Large intestine (tissue), 3 donors: ENCODE results near the gene CDHR3. TPM values are rescaled to one million over a fixed set of nuclear protein-coding genes. Genes with fewer than 3 reads are reported as not detected.

Experiments used
- DNase-seq, 2 donors: peaks; one replicate each; pipeline versions ENCODE4 v3.0.0 to v3.0.0-alpha.2; 2013
- H3K27ac ChIP-seq: one replicate; pipeline ENCODE4 v1.5.1; 2013; ENCODE audit warnings: low read length
- H3K27me3 ChIP-seq: 2 replicates; pipeline ENCODE4 v1.6.1; 2013; ENCODE audit warnings: low read length; ENCODE audit not compliant: control insufficient read depth, insufficient read depth
- H3K36me3 ChIP-seq: 2 replicates; pipeline ENCODE4 v1.6.1; 2013; ENCODE audit warnings: low read length; ENCODE audit not compliant: control insufficient read depth, insufficient read depth
- H3K4me1 ChIP-seq: one replicate; pipeline ENCODE4 v1.6.1; 2013; ENCODE audit warnings: low read length; ENCODE audit not compliant: control insufficient read depth, insufficient read depth
- H3K4me3 ChIP-seq: one replicate; pipeline ENCODE4 v1.5.1; 2013; ENCODE audit warnings: low read length
- H3K9me3 ChIP-seq: one replicate; pipeline ENCODE4 v1.6.1; 2013; ENCODE audit warnings: mild to moderate bottlenecking, low read depth, low read length, moderate library complexity; ENCODE audit not compliant: control insufficient read depth
- WGBS: methylation state at CpG from one replicate; pipeline ENCODE4 v1.1.5; 2013; ENCODE audit warnings: low lambda C conversion rate; ENCODE audit not compliant: insufficient coverage; 5-methylcytosine and 5-hydroxymethylcytosine counted together
- polyA plus RNA-seq: library from polyadenylated mRNA; unstranded; fragments of 120-200 nt; gene quantifications from one replicate; pipeline ENCODE4 v1.2.1, GENCODE V29; 2013

The CDHR3 gene
- polyA plus RNA-seq, 1 donor = 36.0 TPM

GRCh38 chr7:106010331-106010730 is 47.3 kb downstream of the CDHR3 start:
- Histone ChIP-seq H3K36me3 (no peaks in the 10 kb centered on the region), H3K27ac (peak overlapping the region; percentile 11), H3K4me3 (no peak overlapping the region), H3K4me1 (peaks cover 17% of the 10 kb centered on the region), H3K9me3 (peaks cover 6% of the 10 kb centered on the region), H3K27me3 (no peaks in the 10 kb centered on the region)
- WGBS = no CpG with 5 or more reads among the region's 3 CpGs
- DNase-seq = peak in 1 of 2 donors; percentile 29

- Histone ChIP-seq H3K36me3 (no peaks in the 10 kb centered on the region), H3K4me1 (peaks cover 17% of the 10 kb centered on the region), H3K9me3 (peaks cover 6% of the 10 kb centered on the region), H3K27ac (no peak overlapping the region), H3K4me3 (no peak overlapping the region), H3K27me3 (no peaks in the 10 kb centered on the region)
- 100% methylated on average over 1 of the region's 4 CpGs for WGBS
- DNase-seq = no peak
Measured at GRCh38 chr7:106010866-106011265, 47.8 kb downstream of the CDHR3 start.

GRCh38 chr7:106012184-106012583 is 49.1 kb downstream of the CDHR3 start:
- 43% methylated on average over 1 of the region's 5 CpGs for WGBS

GRCh38 chr7:106012935-106013439 is 49.9 kb downstream of the CDHR3 start:
- no peak overlapping the region for H3K4me3 ChIP-seq
- peaks cover 4% of the 10 kb centered on the region for H3K9me3 ChIP-seq
- no peak for DNase-seq
- H3K4me1 ChIP-seq = peaks cover 17% of the 10 kb centered on the region
- no peak overlapping the region for H3K27ac ChIP-seq
- no peaks in the 10 kb centered on the region for H3K36me3 ChIP-seq
- WGBS = 80% methylated on average over 1 of the region's 8 CpGs
- H3K27me3 ChIP-seq = no peaks in the 10 kb centered on the region

More at GRCh38 chr7:106012184-106012583, 49.1 kb downstream of the CDHR3 start:
- Histone ChIP-seq H3K9me3 (peaks cover 4% of the 10 kb centered on the region), H3K4me1 (peaks cover 17% of the 10 kb centered on the region), H3K27me3 (no peaks in the 10 kb centered on the region), H3K27ac (no peak overlapping the region), H3K4me3 (no peak overlapping the region), H3K36me3 (no peaks in the 10 kb centered on the region)
- DNase-seq = no peak

GRCh38 chr7:106015381-106016218 is 52.5 kb downstream of the CDHR3 start:
- 65% methylated on average over 5 of the region's 11 CpGs for WGBS
- DNase-seq = peak in 1 of 2 donors; percentile 24

GRCh38 chr7:106016331-106016730 is 53.3 kb downstream of the CDHR3 start:
- Histone ChIP-seq H3K36me3 (no peaks in the 10 kb centered on the region), H3K4me1 (no peaks in the 10 kb centered on the region)
- WGBS = 14% methylated on average over 1 of the region's 3 CpGs

More at GRCh38 chr7:106015381-106016218, 52.5 kb downstream of the CDHR3 start:
- Histone ChIP-seq H3K4me3 (no peak overlapping the region), H3K36me3 (no peaks in the 10 kb centered on the region), H3K9me3 (no peaks in the 10 kb centered on the region), H3K4me1 (peaks cover 3% of the 10 kb centered on the region), H3K27me3 (no peaks in the 10 kb centered on the region), H3K27ac (no peak overlapping the region)

GRCh38 chr7:106017657-106018056 is 54.6 kb downstream of the CDHR3 start:
- WGBS = no CpG with 5 or more reads among the region's 4 CpGs
- H3K4me3 ChIP-seq = no peak overlapping the region
- no peak overlapping the region for H3K27ac ChIP-seq
- no peaks in the 10 kb centered on the region for H3K36me3 ChIP-seq
- DNase-seq = no peak
- H3K9me3 ChIP-seq = no peaks in the 10 kb centered on the region
- H3K4me1 ChIP-seq = no peaks in the 10 kb centered on the region
- H3K27me3 ChIP-seq = no peaks in the 10 kb centered on the region

More at GRCh38 chr7:106016331-106016730, 53.3 kb downstream of the CDHR3 start:
- Histone ChIP-seq H3K4me3 (no peak overlapping the region), H3K9me3 (no peaks in the 10 kb centered on the region), H3K27me3 (no peaks in the 10 kb centered on the region), H3K27ac (no peak overlapping the region)
- no peak for DNase-seq

GRCh38 chr7:106018566-106019469 is 55.8 kb downstream of the CDHR3 start:
- Histone ChIP-seq H3K4me3 (no peak overlapping the region), H3K27ac (no peak overlapping the region), H3K27me3 (no peaks in the 10 kb centered on the region), H3K9me3 (no peaks in the 10 kb centered on the region), H3K36me3 (no peaks in the 10 kb centered on the region), H3K4me1 (no peaks in the 10 kb centered on the region)
- no CpG with 5 or more reads among the region's 14 CpGs for WGBS
- no peak for DNase-seq

- Histone ChIP-seq H3K27ac (no peak overlapping the region), H3K9me3 (no peaks in the 10 kb centered on the region), H3K4me3 (no peak overlapping the region), H3K27me3 (no peaks in the 10 kb centered on the region), H3K4me1 (no peaks in the 10 kb centered on the region), H3K36me3 (no peaks in the 10 kb centered on the region)
- WGBS = 100% methylated on average over 1 of the region's 2 CpGs
- no peak for DNase-seq
Measured at GRCh38 chr7:106019470-106019820, 56.4 kb downstream of the CDHR3 start.
